Effector memory CD4-positive, alpha-beta T cell (primary cell): ENCODE results near the gene TMEM271.

Experiments
- DNase-seq, 3 donors: peaks; one replicate each; pipeline ENCODE4 v3.0.0-alpha.2; 2020
- H3K27ac ChIP-seq: 2 replicates; pipeline ENCODE4 v1.7.0; 2013; ENCODE audit warnings: mild to moderate bottlenecking, low read length, moderate library complexity; ENCODE audit not compliant: insufficient read depth, poor library complexity, severe bottlenecking
- H3K27me3 ChIP-seq: replicated peaks from 2 replicates; pipeline ENCODE4 v1.7.0; 2013; ENCODE audit warnings: mild to moderate bottlenecking, low read length; ENCODE audit not compliant: insufficient read depth, control insufficient read depth, poor library complexity, severe bottlenecking
- H3K36me3 ChIP-seq: 2 replicates; pipeline ENCODE4 v1.7.0; 2013; ENCODE audit warnings: mild to moderate bottlenecking, low read length, moderate library complexity; ENCODE audit not compliant: control insufficient read depth, insufficient read depth
- H3K4me1 ChIP-seq: 2 replicates; pipeline ENCODE4 v1.7.0; 2013; ENCODE audit warnings: low read length, mild to moderate bottlenecking; ENCODE audit not compliant: control insufficient read depth, insufficient read depth, poor library complexity, severe bottlenecking
- H3K4me3 ChIP-seq: 2 replicates; pipeline ENCODE4 v1.7.0; 2013; ENCODE audit warnings: low read length, low read depth, mild to moderate bottlenecking; ENCODE audit not compliant: insufficient read depth, poor library complexity, severe bottlenecking
- H3K9me3 ChIP-seq: 2 replicates; pipeline ENCODE4 v1.7.0; 2013; ENCODE audit warnings: mild to moderate bottlenecking, low read length, moderate library complexity; ENCODE audit not compliant: control insufficient read depth

Gene TMEM271

DNA sequence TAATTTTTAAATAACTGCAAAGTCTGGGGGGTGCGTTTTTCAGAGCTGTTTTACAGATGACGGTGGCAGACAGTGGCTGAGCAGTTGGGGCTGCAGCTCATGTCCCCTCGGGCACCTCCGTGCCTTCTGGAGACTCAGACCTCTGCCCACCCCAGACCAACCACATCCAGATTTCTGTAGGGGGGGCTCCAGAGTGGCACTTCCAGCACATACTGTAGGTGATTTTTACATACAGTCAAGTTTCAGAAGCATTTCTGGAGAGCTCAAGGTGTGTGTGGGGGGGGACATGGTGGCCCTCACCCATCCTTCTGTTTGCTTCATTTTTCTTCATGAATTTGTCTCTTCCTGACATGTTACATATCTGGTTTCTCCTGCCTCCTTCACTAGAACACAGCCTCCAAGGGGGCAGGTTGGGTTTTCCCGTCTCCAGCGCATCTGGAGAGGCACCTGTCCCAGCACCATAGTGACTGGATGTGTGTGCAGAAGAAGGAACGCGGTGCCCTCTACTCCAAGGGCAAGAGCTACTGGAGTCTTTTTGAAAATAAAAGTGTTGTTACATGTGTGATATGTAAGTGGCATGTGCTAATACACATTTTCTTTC lies 37.5 kb downstream of the TMEM271 start:
- Histone ChIP-seq H3K27me3 (no peaks in the 10 kb centered on the region), H3K9me3 (no peaks in the 10 kb centered on the region), H3K36me3 (peaks cover 16% of the 10 kb centered on the region), H3K4me1 (no peaks in the 10 kb centered on the region), H3K27ac (no peak overlapping the region), H3K4me3 (no peak overlapping the region)
- DNase-seq, result no peak

DNA sequence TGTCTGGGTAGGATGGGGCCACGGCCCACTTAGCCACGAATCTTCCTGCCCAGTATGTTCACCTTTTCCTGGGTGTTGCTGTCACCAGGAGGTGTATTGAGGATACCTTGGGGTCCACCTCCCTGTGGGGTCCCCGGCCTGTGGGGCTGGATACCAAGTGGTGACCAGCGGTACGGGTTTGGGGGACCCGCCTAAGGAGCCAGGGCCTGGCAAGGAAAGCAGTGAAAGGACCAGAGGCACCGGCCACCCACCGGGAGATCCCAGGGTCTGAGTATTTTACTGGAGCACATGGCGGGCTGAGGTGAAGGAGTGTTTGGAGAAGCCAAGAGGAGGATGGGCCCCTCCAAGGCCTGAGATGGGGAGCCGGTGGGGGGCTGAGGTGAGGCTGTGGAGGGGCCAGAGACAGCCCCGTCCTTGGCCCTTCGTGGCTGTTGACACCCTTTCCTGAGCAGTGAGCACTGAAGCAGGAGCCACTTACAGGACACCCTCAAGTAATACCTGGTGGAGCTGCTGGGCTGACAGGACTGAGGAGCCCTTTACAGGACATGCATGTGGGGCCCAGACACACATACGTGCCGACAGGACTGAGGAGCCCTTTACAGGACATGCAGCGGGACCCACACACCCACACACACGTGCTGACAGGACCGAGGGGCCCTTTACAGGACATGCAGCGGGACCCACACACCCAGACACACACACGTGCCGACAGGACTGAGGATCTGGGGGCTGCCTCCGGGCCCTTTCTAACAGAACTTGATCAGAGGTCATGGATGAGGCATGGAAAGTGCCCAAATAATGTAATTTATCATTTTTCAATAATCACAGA lies 38.4 kb downstream of the TMEM271 start:
- no peak overlapping the region for H3K4me3 ChIP-seq
- no peaks in the 10 kb centered on the region for H3K4me1 ChIP-seq
- H3K27ac ChIP-seq, result no peak overlapping the region
- no peak for DNase-seq
- H3K9me3 ChIP-seq, result no peaks in the 10 kb centered on the region
- no peaks in the 10 kb centered on the region for H3K27me3 ChIP-seq
- H3K36me3 ChIP-seq, result peaks cover 23% of the 10 kb centered on the region

DNA sequence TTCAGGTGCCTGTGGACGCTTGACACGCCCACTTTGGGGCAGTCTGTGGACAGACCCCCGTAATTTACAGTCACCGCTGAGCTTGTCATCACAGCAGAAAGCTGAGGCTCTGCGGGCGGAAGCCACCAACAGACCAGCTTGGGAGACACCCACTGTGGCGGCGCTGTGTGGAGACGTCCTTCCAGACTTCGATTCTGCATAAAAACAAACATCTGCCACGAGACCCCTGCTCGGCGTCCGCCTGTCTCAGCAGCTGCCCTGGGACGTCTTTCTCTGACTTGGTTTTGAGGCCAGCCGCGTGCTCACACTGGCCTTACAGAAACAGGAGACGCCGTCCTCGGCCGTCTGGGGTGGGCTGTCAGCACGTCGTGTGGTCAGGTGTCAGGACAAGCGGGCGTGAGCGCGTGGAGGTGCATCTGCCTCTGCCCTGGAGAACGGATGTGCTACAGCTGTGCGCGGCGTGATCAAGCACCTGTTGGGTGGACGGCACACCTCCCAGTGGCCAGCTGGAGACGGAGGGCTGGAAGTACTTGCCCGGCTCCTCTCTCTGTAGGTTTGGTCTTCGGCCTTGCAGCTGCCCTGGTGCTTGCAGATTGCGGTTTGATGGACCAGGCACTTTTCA lies 39.6 kb downstream of the TMEM271 start:
- peaks cover 34% of the 10 kb centered on the region for H3K36me3 ChIP-seq
- H3K4me3 ChIP-seq, result no peak overlapping the region
- H3K4me1 ChIP-seq, result no peaks in the 10 kb centered on the region
- H3K27me3 ChIP-seq, result no peaks in the 10 kb centered on the region
- DNase-seq, result no peak
- no peaks in the 10 kb centered on the region for H3K9me3 ChIP-seq
- H3K27ac ChIP-seq, result no peak overlapping the region

DNA sequence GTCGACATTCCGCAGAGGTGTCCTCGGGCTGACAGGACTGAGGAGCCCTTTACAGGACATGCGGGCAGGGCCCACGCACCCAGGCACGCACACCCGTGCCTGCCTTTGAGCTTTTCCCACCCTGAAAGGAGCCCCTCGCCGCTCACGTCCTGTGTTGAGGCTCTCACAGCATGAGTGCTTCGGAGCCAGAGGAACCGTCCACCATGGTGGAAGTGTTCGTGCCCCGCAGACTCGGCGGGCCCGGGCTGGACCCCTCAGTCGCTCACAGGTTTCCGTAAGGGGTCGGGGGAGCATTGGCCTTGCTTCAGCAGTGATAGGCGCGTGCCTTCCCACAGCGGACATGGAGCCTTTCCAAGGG lies 40.2 kb downstream of the TMEM271 start:
- no peak for DNase-seq
- peaks cover 40% of the 10 kb centered on the region for H3K36me3 ChIP-seq

DNA sequence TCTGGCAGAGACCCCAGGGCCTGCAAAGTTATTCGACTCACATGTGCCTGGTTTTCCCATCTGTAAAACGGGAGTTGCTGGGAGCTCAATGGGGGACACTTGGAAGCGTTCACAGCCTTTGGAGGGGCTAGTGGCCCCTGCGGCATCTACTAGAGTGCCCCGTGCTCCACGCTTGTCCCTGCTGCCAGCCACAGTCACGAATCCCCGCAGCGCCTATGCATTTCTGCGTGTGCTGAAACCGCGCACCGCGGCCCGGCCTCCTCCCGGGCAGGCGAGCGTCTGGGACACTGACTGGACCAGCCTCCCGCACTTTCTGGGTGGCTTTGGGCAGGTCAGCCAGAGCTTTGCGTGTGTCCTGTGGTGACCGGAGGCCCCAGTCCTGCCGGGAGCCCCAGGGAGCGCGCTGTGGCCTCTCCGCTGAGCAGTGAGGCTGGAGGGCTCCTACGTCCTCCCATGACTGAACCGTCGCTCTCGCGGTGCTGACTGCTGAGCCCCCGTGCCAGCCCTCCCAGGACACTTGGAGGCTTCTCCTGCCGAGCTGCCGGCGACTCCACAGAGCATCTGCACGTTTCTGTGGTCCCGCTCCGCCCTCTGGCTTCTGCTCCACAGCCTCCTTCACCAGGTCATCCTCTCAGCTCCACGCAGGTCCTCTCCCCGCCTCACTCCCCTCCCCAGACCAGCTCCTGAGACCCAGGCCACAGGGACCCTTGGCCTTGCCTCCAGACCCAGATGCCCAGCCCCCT lies 40.7 kb downstream of the TMEM271 start:
- no peaks in the 10 kb centered on the region for H3K27me3 ChIP-seq
- H3K4me3 ChIP-seq, result no peak overlapping the region
- DNase-seq, result no peak
- no peak overlapping the region for H3K27ac ChIP-seq
- H3K36me3 ChIP-seq, result peaks cover 44% of the 10 kb centered on the region
- H3K4me1 ChIP-seq, result no peaks in the 10 kb centered on the region
- no peaks in the 10 kb centered on the region for H3K9me3 ChIP-seq

More for the DNA sequence above, 40.2 kb downstream of the TMEM271 start:
- no peak overlapping the region for H3K27ac ChIP-seq
- no peaks in the 10 kb centered on the region for H3K4me1 ChIP-seq
- H3K4me3 ChIP-seq, result no peak overlapping the region
- no peaks in the 10 kb centered on the region for H3K9me3 ChIP-seq
- no peaks in the 10 kb centered on the region for H3K27me3 ChIP-seq

DNA sequence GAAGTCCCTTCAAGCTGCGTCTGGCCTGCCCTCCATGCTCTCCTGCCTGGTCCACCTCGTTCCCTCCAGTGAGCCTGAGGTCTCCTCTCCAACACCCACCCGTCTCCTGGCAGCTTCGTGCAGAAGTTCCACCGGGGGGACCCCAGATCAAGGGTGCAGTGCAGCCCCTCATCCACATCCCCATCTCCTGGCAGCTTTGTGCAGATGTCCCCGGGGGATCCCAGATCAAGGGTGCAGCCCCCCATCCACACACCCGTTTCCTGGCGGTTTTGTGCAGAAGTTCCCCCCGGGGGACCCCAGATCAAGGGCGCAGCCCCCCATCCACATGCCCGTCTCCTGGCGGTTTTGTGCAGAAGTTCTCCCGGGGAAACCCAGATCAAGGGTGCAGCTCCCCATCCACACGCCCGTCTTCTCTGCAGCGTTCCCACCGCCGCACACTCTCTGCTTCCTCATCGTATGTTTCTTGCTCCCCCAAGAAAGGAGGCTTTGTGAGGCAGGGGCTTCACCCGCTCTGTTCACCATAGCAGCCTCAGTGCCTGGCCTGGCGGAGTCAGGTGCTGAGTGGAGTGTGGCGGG lies 41.4 kb downstream of the TMEM271 start:
- H3K4me3 ChIP-seq, result no peak overlapping the region
- H3K4me1 ChIP-seq, result no peaks in the 10 kb centered on the region
- H3K27me3 ChIP-seq, result no peaks in the 10 kb centered on the region
- DNase-seq, result no peak
- no peak overlapping the region for H3K27ac ChIP-seq
- H3K9me3 ChIP-seq, result no peaks in the 10 kb centered on the region
- peaks cover 51% of the 10 kb centered on the region for H3K36me3 ChIP-seq

DNA sequence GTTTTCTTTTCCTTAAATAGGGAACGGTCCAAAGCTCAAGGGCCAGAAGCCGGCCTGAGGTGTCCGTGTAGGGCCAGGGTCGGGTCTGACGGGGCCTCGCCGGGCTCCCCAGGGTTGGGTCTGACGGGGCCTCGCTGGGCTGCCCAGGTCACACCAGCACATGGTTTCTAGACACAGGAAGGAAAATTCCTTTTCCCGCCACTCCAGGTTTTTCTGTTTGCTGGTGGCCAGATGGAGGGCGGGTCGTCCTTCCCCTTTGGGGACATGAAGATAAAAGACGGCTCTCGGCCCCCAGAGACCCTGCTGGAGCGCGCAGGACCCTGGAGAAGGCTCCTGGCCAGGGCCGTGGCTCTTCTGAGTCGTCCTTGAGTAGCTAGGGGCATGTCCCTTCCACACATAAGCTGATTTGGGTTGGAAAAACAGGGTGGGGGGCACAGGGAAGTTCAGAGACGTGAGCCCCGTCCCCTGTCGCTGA lies 42.0 kb downstream of the TMEM271 start:
- Histone ChIP-seq H3K27ac (no peak overlapping the region), H3K36me3 (peaks cover 53% of the 10 kb centered on the region), H3K9me3 (no peaks in the 10 kb centered on the region), H3K4me1 (no peaks in the 10 kb centered on the region), H3K4me3 (no peak overlapping the region), H3K27me3 (no peaks in the 10 kb centered on the region)
- no peak for DNase-seq

DNA sequence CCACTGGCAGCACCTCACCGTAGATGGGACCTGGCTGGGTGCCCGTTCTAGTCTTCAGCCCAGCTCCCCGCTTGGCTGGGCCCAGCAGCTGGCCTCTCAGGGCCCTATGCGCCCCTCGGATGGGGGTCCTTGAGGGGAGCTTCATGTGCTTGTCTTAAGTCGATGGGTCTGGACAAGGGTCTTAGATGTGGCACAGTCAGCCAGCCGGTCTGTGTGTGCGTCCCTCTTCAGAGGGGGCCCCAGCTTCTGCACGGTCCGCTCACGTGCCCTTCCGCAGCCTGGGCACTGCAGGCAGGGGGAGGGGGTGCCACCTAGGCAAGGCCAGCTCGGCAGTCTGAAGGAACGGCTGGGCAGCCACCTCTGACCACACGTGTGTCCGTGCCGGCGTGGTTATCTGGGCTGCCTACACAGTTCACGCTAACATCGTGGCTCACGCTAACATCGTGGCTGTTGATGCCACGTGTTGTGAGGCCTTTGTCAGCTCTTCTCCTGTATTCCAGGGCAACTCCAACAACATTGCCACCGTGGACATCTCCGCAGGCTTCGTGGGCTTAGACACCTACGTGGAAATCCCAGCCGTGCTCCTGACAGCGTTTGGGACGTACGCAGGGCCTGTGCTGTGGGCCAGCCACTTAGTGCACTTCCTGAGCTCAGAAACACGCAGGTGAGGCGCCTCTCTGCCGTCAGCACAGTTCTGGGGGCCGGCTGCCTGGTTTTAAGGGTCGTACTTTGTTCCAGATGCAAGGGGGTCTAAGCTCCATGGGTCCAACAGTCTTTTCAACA lies 42.6 kb downstream of the TMEM271 start:
- DNase-seq, result no peak
- H3K4me1 ChIP-seq, result no peaks in the 10 kb centered on the region
- H3K27me3 ChIP-seq, result no peaks in the 10 kb centered on the region
- H3K9me3 ChIP-seq, result no peaks in the 10 kb centered on the region
- no peak overlapping the region for H3K27ac ChIP-seq
- H3K36me3 ChIP-seq, result peaks cover 53% of the 10 kb centered on the region
- H3K4me3 ChIP-seq, result no peak overlapping the region

DNA sequence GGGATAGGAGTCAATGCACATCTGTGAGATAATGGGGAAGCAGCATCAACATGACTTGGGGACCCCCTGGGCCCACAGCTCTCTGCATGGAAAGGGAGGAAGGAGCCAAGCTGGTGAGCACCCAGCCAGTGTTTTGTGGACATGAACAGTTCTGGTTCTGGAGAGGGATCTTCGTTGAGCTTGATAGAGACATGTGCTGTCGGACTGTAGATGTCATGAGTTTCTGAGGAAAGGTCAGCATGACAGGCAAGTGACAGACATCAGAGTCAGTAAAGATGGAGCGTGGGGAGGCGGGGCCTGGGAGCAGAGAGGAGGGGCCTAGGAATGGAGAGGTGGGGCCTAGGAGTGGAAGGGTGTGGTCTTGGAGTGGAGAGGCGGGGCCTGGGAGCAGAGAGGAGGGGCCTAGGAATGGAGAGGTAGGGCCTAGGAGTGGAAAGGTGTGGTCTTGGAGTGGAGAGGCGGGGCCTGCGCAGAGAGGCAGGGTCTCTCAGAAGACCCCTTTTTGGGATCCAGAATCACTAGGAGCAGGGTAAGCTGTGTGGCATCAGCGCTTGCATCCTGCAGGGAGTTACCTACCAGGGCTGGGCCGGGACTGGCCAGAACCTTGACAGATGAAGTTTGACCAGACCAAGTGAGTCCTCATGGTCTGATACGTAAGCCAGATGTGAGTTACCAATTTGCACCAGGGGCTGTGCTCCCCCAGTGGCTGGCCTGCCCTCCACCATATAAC lies 43.3 kb downstream of the TMEM271 start:
- no peak overlapping the region for H3K27ac ChIP-seq
- H3K9me3 ChIP-seq, result no peaks in the 10 kb centered on the region
- no peaks in the 10 kb centered on the region for H3K27me3 ChIP-seq
- no peak for DNase-seq
- peaks cover 54% of the 10 kb centered on the region for H3K36me3 ChIP-seq
- H3K4me1 ChIP-seq, result no peaks in the 10 kb centered on the region
- H3K4me3 ChIP-seq, result no peak overlapping the region
